ENCODE results near the gene PPFIBP2.

- TF ChIP-seq CTCF (conservative IDR thresholded peaks at IDR 0.05) (no peak), EZH2 (IDR thresholded peaks at IDR 0.05; ENCODE audit: low read depth) (no peak)
Observed at GRCh38 chr11:7514099-7514591, 346 bp downstream of the PPFIBP2 start.
